GM12874 (cell line): ENCODE measurements around the gene VGLL4.

Experiments
- TF ChIP-seq, protein P1 (sequence below): IDR thresholded peaks from 2 replicates; pipeline ENCODE4 v1.5.1; 2011; ENCODE audit warnings: low read depth, mild to moderate bottlenecking, control low read depth, low read length, moderate library complexity; ENCODE audit not compliant: insufficient read depth

VGLL4 gene

DNA sequence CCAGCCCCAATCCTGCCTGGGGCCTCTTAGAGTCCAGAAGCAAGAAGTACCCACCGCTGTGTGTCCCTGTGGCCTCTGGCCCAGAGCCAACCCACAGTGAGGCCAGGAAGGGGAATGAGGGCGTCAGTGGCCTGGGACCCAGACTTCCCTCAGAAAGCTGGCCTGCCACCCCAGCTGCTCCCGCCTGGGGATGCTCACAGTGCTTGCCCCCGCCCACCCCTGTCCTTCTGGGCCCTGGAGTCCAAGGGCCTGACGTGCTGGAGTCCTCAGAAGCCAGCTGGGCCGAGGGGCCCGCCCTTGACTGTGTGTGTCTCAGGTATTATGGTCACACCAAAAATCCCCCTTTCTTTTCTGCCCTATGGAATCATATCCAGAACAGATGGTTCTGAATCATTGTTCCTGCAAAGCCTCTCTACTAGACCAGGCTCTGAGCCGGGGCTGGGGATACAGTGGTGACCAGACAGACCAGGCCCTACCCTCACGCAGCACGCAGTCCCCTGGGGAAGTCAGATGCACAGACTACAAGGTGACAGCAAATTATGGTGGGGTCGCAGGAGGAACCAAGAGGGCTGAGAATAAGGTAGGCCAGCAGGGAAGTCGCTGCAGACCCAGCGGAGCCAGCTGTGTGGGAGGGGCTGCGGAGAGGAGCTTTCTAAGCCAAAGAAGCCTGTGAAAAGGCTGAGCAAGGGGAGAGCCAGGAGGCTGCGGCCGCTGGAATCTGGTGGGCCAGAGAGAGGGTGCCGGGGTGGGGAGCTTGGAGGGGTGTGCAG lies 99.1 kb downstream of the VGLL4 start:
- TF ChIP-seq, protein P1, sequence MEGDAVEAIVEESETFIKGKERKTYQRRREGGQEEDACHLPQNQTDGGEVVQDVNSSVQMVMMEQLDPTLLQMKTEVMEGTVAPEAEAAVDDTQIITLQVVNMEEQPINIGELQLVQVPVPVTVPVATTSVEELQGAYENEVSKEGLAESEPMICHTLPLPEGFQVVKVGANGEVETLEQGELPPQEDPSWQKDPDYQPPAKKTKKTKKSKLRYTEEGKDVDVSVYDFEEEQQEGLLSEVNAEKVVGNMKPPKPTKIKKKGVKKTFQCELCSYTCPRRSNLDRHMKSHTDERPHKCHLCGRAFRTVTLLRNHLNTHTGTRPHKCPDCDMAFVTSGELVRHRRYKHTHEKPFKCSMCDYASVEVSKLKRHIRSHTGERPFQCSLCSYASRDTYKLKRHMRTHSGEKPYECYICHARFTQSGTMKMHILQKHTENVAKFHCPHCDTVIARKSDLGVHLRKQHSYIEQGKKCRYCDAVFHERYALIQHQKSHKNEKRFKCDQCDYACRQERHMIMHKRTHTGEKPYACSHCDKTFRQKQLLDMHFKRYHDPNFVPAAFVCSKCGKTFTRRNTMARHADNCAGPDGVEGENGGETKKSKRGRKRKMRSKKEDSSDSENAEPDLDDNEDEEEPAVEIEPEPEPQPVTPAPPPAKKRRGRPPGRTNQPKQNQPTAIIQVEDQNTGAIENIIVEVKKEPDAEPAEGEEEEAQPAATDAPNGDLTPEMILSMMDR = no peak

DNA sequence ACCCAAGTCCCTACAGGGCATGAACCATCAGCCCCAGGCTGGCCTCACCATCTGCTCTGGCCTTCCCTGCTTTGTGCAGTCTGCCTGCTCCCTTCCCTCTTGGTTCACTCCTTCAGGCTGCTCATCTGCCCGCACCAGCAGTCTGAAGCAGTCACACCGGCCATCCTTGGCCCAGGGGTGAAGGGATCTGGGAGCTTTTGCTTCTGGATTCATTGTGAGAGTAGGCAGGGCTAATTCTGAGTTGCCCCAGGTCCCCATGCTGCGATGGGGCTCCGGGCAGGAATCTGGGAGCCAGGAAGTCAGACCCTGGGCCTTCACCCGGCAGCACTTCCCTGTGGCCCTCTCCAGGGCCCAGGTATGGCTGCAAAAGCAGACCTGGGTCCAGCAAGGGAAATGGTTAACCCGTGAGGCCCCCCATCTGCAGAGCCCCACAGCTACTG lies 99.7 kb downstream of the VGLL4 start:
- TF ChIP-seq, protein P1 = no peak

DNA sequence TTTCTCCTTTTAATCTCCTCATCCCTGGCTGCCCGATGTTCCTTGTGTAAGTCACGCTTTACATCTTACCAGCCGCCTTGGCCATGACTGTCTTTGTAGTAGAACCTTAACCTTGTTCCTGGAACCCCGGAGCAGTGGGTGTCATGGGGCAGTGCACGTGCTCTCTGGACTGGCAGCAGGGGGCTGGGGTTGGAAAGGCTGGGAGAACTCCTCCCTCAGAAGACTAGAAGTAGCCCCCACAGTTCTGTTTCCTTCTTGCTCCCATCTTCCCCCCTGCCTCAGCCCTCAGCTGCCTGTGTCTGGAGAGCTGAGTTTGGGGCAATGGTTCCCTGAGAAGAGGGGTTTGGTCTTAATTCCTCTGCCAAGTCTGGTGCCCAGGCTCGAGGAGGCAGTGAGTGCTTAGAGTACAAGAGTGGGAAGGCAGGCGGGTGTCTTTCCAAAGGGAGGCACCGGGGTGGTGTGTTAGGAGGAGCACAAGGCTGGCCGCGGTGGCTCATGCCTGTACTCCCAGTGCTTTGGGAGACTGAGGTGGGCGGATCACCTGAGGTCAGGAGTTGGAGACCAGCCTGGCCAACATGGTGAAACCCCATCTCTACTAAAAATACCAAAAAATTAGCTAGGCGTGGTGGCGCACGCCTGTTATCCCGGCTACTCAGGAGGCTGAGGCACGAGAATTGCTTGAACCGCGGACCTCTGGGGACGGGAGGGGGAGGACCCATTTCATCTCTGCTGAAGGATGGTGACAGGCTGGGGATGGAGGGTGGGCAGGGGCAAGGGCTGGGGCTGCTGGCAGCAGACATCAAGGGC lies 100.4 kb downstream of the VGLL4 start:
- TF ChIP-seq, protein P1 = no peak

DNA sequence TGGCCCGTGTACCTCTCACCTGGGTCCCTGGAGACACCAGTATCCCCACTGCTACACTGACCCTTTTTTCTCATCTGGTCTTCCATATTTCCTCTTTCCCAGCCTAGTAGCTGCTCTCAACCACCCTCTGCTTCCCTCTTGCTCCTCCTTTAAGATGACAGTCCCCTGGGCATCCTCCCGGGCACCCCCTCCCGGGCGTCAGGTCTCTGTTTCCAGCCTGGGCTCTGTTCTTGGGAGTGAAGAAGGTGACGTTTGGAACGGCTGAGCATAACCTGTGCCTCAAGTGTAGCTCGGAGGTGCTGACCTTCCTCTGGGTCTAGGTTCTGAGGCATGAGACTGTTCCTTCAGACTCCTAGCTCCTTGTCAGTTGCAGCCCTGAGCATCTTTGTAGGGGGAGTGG lies 101.2 kb downstream of the VGLL4 start:
- TF ChIP-seq, protein P1 = no peak

DNA sequence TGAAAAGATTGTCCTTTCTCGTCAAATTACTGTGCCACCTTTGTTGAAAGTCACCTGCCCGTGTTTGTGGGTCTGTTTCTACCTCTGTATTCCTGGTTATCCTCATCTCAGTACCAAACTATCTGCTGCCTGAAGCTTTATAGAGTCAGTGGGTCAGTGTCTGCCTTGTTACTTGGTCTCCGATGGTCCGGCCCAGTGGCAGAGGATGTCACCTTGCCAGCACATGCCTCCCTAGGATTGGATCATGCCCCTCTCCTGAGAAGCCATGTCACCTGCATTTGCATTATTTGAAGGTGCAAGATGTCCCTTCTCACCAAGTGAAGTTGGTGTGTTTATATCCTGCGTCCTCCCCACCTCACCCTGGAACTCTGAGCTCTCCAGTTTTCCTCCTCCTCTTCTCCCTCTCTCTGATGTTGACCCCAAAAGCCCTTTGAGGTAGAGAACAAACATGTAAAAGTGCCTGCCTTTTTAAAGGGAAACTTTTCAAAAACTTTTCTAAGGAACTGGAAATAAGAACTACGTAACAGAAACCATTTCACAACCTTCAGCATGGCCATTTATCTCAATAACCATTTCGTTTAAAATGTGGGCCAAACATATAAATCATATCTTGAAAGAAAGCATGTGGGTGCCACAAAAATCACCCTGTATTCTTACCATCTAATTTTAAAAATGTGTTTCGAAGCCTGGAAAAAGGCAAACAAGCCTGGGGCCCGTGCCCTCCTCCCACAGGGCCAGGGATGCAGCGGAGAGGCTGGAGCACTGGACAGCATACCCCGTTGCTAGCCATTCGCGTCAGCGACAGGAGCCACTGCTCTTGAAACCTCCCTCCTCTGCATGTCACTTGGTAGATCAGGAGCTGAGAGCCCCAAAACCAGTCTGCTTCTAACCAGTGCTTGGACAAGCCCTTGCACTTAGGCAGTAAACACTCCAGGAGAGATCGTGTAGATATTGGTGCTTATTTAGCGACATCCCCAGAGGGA lies 102.1 kb downstream of the VGLL4 start:
- TF ChIP-seq, protein P1 = no peak

DNA sequence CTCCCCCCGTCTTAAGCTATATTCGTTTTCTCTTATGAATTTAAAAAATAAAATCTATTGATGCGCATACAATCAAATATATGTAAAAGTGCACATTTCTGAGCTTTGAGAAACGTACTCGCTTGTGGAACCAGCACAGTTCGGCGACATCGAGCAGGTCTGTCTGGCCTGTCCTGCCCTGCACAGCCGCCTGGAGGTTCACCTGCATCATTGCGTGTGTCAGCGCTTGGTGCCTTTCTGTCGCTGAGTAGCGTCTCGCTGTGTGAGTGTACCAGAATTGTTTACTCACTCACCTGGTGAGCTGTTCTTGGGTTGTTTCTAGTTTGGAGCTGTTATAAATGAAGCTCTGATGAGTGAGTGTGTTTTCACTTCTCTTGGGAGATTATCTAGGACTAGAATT lies 104.0 kb downstream of the VGLL4 start:
- TF ChIP-seq, protein P1 = no peak

DNA sequence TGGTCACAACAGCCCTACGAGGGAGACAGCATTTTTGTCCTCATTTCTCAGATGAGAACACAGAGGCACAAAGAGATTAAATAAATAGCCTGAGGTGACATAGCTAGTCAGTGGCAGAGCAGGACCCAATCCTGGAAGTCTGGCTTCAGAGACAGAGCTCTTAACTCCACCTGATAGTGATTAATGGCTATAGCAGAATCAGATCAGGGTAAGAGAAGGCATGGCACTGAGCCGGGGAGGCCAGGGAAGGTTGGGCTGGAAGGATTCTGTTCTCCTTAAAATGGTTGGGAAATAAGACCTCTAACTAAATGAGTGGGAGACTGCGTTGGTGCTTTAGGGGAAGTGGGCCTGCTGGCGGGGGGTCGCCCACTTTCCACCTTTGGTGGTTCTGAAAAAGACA lies 104.5 kb downstream of the VGLL4 start:
- TF ChIP-seq, protein P1 = no peak
